Liver (tissue), 3 donors: ENCODE results near the gene CGB7.

Source experiments
- CTCF ChIP-seq: fragments of 150-350 bp; IDR thresholded peaks from 2 replicates; pipeline ENCODE4 v1.5.1; 2017; ENCODE audit warnings: improper control_type of control experiment, low read depth, low read length; ENCODE audit not compliant: missing input control
- EGR1 ChIP-seq, 2 donors: IDR thresholded peaks; 2 replicates each; pipeline ENCODE4 v1.6.1; 2016 to 2018; ENCODE audit warnings: antibody characterized with exemption in 2 of 2, low read depth in 2 of 2
- FOXA1 ChIP-seq: IDR thresholded peaks from 2 replicates; pipeline ENCODE4 v1.6.1; 2016; ENCODE audit warnings: antibody characterized with exemption
- GABPA ChIP-seq, 2 donors: IDR thresholded peaks in 1 of 2; conservative IDR thresholded peaks in 1 of 2; 2 replicates each; pipeline ENCODE4 v1.6.1; 2016; ENCODE audit warnings: antibody characterized with exemption in 2 of 2, mild to moderate bottlenecking in 1 of 2, moderate library complexity in 1 of 2
- MAX ChIP-seq: IDR thresholded peaks from 2 replicates; pipeline ENCODE4 v1.6.1; 2016; ENCODE audit warnings: antibody characterized with exemption
- RAD21 ChIP-seq, 2 donors: IDR thresholded peaks; 2 replicates each; pipeline ENCODE4 v1.6.1; 2016; ENCODE audit warnings: antibody characterized with exemption in 2 of 2, mild to moderate bottlenecking in 2 of 2
- TAF1 ChIP-seq: conservative IDR thresholded peaks from 2 replicates; pipeline ENCODE4 v1.6.1; 2016; ENCODE audit warnings: antibody characterized with exemption, mild to moderate bottlenecking
- TF ChIP-seq, protein P1 (sequence below): IDR thresholded peaks from 2 replicates; pipeline ENCODE4 v1.6.1; 2016; ENCODE audit warnings: antibody characterized with exemption, mild to moderate bottlenecking
- donor health status: healthy.
- donor health status: healthy.

- TF ChIP-seq, protein P1, sequence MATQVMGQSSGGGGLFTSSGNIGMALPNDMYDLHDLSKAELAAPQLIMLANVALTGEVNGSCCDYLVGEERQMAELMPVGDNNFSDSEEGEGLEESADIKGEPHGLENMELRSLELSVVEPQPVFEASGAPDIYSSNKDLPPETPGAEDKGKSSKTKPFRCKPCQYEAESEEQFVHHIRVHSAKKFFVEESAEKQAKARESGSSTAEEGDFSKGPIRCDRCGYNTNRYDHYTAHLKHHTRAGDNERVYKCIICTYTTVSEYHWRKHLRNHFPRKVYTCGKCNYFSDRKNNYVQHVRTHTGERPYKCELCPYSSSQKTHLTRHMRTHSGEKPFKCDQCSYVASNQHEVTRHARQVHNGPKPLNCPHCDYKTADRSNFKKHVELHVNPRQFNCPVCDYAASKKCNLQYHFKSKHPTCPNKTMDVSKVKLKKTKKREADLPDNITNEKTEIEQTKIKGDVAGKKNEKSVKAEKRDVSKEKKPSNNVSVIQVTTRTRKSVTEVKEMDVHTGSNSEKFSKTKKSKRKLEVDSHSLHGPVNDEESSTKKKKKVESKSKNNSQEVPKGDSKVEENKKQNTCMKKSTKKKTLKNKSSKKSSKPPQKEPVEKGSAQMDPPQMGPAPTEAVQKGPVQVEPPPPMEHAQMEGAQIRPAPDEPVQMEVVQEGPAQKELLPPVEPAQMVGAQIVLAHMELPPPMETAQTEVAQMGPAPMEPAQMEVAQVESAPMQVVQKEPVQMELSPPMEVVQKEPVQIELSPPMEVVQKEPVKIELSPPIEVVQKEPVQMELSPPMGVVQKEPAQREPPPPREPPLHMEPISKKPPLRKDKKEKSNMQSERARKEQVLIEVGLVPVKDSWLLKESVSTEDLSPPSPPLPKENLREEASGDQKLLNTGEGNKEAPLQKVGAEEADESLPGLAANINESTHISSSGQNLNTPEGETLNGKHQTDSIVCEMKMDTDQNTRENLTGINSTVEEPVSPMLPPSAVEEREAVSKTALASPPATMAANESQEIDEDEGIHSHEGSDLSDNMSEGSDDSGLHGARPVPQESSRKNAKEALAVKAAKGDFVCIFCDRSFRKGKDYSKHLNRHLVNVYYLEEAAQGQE, result no peak
- TF ChIP-seq CTCF (no peak), MAX (no peak), TAF1 (no peak), GABPA (IDR thresholded peaks at IDR 0.05 in 1 of 2, conservative IDR thresholded peaks at IDR 0.05 in 1 of 2) (no peak), EGR1 (IDR thresholded peaks at IDR 0.05; ENCODE audit: low read depth in 2 of 2) (no peak), RAD21 (IDR thresholded peaks at IDR 0.05) (no peak), FOXA1 (no peak)
Observed at GRCh38 chr19:49102303-49102702, 44.8 kb upstream of the CGB7 start.
